Activated T-cell treated with anti-CD3 and anti-CD28 coated beads, Interleukin-2, amount 50 U/mL, for 72 hours (primary cell): ENCODE data around the gene ZNF534. TPM values are rescaled to one million over a fixed set of nuclear protein-coding genes. Genes with fewer than 3 reads are reported as not detected.

Source experiments
- total RNA-seq, 2 donors: library from RNA; stranded (reverse); gene quantifications; one replicate each; pipeline ENCODE4 v1.2.3, GENCODE V29; 2022

Gene ZNF534
- total RNA-seq, 2 donors from 2014 or later = not detected

Other genes with a start within 250 kb of the ZNF534 start
- 100 to 1,000 TPM; 160 to 181 TPM for gene PPP2R1A, start 239.1 kb upstream of the ZNF534 start, total RNA-seq
- gene ZNF766, start 159.6 kb upstream of the ZNF534 start, total RNA-seq = 10 to 100 TPM; 32.1 to 33.5 TPM
- 1 to 10 TPM; 5.6 to 10.0 TPM for gene ZNF480, start 132.0 kb upstream of the ZNF534 start, total RNA-seq
- 1 to 10 TPM; 2.3 to 3.7 TPM for gene ZNF610, start 92.9 kb upstream of the ZNF534 start, total RNA-seq
- 10 to 100 TPM; 11.9 to 12.8 TPM for gene ZNF880, start 59.2 kb upstream of the ZNF534 start, total RNA-seq
- gene ZNF528, start 31.3 kb upstream of the ZNF534 start, total RNA-seq = 10 to 100 TPM in 1 of 2 donors, 1 to 10 TPM in 1; 7.5 to 10.1 TPM
- gene ZNF578, start 24.4 kb downstream of the ZNF534 start, total RNA-seq = 1 to 10 TPM in 1 of 2 donors, under 1 TPM in 1; 0.93 to 1.9 TPM
- gene ZNF808, start 98.5 kb downstream of the ZNF534 start, total RNA-seq = 10 to 100 TPM; 26.3 to 34.9 TPM
- gene ZNF701, start 141.1 kb downstream of the ZNF534 start, total RNA-seq = 10 to 100 TPM; 25.7 to 26.0 TPM
- gene ZNF83, start 209.2 kb downstream of the ZNF534 start, total RNA-seq = 10 to 100 TPM; 47.4 to 52.8 TPM